ENCODE measurements around the gene CCDC34. TPM values are rescaled to one million over a fixed set of nuclear protein-coding genes. Genes with fewer than 3 reads are reported as not detected.

CCDC34 gene
- 11.3 TPM for total RNA-seq

GRCh38 chr11:27362749-27363575, at the start of gene CCDC34:
Gene CCDC34 (minus strand): TSS chr11:27363215. CDS start chr11:27363194, 21 bp downstream.

Other genes with a start within 250 kb of the CCDC34 start
- gene LGR4, start 109.6 kb upstream of the CCDC34 start, total RNA-seq = 36.9 TPM
- gene LIN7C, start 143.6 kb upstream of the CCDC34 start, total RNA-seq = 366 TPM

Data from diencephalon (tissue), 1 donor.